NOMO-1 treated with DMSO at 0.1 percent for 48 hours (cell line): ENCODE measurements around the gene WFDC5.
"Not testable (repeated sequence)": the region's sequence is repeated elsewhere in the genome, so short reads cannot be mapped to it uniquely, and the experiment has no call there.

Experiments used
- DNase-seq: peaks from one replicate; lab custom pipeline; 2025; ENCODE audit not compliant: unreplicated experiment; lab: John Stamatoyannopoulos, UW

Gene WFDC5

DNA sequence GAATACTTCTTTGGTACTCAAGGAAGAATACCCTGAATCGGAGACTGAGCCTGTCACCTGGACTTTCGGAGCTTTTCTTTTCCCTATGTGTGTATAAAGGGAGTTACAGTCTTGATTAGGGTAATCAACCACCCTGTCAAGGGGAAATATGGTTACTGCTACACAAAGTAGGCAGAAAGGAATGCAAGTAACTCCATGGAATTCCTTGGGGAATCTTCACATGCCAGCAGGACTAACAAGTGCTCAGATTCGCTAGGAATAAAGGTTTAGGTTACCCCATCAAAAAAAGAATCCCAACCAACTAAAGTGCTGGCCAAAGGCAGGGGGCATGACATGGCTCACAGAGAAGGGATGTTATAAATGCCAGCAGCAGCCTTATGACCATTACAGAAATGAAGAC lies 24.5 kb downstream of the WFDC5 start:
- DNase-seq: no peak

DNA sequence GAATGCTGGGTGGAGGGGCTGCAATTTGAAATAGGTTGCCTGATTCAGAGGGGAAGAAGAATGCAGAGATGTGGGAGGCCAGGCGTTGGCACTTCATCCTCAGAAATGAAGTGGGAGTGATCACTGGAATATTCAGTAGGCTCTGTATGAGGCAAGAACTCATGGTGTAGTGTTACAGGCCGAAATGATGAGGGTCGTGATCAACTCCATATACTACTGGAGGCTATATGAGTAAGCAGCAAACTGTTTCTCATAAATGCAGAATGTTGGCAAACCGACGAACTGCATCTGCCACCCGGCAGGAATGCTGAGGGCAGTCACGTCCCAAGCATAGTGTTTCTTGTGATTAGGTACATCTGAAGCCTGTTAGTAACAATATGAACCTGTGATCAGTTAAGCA lies 26.7 kb downstream of the WFDC5 start:
- DNase-seq: no peak

DNA sequence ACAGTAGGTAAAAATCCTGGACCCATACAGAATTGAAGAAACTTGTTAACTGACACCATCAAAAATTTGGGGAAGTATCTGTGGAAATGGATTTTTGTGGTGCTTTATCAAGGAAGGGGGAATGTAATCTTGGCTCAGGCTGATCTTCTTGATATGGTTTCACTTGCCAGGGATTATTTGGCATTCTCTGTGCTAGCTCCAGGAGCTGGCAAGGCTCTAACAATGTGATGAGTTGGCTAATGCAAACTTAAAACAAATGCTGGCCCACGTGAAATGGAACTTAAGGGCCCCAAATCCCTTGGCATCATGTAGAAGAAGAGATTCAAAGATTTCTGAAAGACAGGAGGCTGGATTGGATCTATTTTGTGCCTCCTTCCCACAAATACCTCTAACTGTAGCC lies 27.2 kb downstream of the WFDC5 start:
- DNase-seq: no peak

- DNase-seq: peak; percentile 74
Observed at GRCh38 chr20:45087097-45087790, 27.7 kb downstream of the WFDC5 start.

DNA sequence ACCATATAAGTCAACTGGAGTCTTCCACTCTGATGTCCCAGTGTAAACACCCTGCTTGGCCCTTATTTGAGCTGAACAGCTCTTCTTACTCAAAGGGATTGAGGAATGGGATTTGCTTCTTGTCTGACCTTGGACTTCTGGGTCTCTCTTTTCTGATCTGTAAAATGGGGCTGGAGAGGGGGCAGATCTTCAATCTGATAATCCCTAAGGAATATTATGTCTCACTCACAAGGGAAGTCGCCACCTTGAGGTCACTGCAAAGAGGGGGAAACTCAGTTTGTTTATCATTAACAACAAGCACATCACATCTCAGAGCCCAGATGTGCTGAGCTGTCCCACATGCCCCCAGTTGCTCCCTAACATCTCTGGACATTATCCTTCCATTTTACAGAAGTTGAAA lies 29.1 kb downstream of the WFDC5 start:
- DNase-seq: no peak

- no peak for DNase-seq
Observed at GRCh38 chr20:45085289-45085688, 29.7 kb downstream of the WFDC5 start.

- no peak for DNase-seq
Observed at GRCh38 chr20:45083127-45083526, 31.8 kb downstream of the WFDC5 start.

DNA sequence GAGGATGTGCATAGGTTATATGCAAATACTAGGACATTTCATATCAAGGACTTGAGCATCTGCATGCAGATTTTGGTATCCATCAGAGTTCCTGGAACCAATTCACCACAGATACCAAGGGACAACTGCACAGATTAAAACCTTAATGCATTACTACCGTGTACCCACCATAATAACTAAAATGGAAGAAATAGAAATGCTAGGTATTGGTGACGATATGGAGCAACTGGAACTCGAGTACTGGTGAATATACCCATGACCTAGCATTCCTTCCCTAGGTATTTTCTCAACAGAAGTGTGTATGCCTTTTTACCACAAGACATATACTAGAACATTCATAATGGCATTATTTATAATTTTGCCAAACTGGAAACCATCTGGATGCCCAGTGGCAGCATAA lies 32.5 kb downstream of the WFDC5 start:
- DNase-seq: no peak

DNA sequence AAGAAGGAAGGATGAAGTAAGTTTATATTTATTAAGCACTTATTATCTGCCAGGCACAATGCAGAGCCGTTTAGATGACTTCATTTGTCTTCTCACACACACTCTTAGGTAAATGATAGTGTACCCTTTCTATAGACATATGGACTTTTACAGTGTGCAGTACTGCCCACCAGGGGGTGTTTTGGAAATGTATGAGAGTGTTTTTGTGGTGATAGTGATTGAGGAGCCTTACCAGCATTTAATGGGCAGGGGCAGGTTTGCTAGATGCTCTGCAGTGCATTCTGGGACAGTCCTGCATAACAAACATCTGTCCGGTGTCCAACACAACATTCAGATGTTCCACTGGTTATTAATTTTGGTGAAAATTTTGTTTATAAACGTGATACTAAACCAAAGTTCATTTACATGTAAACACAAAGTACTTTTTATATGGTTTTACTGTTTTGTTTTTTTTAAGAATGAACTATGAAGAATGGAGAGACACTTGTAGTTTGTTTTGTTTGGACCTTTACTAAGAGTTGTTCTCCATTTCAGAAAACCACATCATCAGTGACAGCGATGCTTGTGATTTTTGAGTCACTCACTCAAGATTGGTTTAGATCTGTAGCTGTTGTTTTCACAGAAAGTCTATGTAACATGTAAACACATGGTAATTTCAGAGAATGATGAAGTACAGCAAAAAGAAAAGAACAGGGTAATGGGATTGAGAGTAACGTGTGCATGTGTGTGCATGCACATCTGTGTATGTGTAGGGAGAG lies 33.9 kb downstream of the WFDC5 start:
- DNase-seq: no peak

GRCh38 chr20:45077559-45077958 lies 37.4 kb downstream of the WFDC5 start:
- no peak for DNase-seq

- DNase-seq: no peak
Observed at GRCh38 chr20:45073221-45073620, 41.8 kb downstream of the WFDC5 start.

DNA sequence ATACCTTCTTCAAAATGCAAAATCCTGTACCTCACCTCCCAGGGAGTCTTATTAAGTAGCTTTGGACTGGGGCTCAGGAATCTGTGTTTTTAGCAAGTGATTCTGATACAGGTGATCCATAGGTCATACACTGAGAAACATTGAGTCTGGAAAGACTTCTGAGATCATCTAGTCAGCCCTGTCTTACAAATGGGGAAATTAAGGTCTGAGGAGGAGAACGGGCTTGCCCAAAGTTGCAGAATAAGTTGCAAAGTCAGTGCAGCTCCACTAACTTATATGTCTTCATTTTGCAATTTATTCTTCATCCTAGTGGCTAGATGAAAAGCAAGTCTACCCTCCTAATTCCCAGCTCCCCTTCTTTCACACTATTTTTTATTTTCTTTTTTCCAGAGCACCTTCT lies 42.9 kb downstream of the WFDC5 start:
- no peak for DNase-seq

DNA sequence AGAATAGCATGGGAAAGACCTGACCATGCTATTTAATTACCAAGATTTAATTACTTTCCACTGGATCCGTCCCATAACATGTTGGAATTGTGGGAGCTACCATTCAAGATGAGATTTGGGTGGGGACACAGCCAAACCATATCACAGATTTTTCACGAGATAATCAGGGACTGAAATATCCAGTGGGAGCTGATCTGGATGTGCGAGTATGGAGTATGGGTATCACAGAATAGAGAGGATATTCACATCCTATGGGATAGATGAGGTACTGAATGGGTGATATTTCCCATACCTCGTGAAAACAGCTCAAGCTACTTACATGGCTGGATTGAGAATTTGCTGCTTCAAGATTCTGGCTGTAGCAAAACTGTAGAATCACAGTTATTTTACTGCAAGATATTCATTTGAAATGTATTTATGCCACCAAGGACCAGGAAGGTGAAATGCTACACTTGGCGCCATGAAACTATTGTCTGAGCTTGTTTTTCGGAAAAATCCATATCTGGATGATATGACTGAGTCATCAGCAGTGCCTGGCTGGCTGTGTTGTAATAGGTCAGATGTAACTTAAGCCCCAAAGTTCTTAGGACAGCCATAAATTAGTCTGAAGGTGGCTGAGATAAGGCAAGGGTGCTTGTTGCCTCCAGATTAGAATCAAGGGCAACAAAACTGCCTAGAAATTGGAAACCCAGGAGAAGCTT lies 43.9 kb downstream of the WFDC5 start:
- no peak for DNase-seq

DNA sequence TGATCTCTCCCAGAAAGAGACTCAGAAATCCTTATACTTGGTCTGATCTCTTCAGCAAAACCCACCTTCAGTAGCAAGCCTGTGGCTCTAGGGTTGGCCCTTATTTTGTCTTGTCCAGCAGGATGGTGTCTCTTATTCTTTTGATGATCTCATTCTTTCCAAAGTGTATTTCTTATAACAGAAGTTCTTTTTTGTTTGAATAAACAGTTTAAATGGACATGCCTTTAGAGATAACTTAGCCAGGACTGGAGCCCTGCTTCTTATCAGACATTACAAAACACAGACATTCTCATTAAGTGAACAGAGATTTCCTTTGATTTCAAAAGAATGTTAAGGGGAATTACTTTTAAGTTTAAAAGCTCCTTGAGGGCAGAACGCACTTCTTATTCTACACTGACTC lies 45.7 kb downstream of the WFDC5 start:
- no peak for DNase-seq

DNA sequence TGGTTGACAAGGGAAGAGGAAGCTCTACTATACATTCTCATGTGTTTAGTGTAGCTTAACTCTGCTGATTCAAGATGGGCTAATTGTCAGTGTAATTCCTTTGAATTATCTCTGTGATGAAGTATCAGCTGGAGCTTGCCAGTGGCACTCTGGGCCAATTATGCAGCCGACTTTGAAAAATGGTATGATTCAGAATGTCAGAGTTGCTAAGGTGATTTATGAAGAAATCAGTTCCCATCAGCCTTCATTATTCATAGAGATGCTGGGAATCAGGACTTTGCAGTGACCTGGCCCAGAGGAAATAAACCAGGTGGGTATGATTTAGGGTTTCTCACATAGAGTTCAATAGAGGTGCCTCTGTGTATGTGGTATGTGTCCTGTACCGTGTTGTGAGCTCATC lies 47.4 kb downstream of the WFDC5 start:
- DNase-seq: no peak

GRCh38 chr20:45067087-45067486 lies 47.9 kb downstream of the WFDC5 start:
- no peak for DNase-seq

DNA sequence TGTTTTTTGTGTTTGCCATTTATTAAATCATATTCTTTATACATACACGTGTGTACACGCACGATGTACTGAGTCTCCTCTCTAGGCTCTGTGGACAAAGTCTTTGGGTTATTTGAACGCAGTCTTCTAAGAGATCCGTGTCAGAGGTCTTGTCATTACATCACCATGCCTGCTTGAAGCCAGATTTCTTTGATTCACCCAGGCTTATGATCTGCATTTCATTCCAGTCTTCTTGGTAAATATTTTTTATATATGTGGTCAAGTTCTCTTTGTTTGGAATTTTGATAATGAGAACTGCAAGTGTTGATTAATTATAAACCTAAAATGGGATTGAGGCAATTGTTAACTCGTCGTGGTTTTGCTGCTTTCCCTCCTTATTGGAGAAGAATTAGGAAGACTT lies 48.6 kb downstream of the WFDC5 start:
- no peak for DNase-seq

DNA sequence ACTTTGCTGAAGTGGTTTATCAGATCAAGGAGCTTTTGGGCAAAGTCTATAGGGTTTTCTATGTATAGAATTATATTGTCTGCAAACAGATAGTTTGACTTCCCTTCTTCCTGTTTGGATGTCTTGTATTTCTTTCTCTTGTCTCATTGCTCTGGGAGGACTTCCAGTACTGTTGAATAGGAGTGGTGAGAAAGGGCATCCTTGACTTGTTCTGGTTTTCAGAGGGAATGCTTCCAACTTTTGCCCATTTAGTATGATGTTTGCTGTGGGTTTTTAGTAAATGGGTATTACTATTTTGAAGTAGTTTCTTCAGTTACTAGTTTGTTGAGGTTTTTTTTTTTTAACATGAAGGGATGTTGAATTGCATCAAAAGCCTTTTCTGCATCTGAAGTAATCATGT lies 50.2 kb downstream of the WFDC5 start:
- DNase-seq: no peak

- DNase-seq: not testable (repeated sequence)
Observed at GRCh38 chr20:45063107-45063506, 51.9 kb downstream of the WFDC5 start.

DNA sequence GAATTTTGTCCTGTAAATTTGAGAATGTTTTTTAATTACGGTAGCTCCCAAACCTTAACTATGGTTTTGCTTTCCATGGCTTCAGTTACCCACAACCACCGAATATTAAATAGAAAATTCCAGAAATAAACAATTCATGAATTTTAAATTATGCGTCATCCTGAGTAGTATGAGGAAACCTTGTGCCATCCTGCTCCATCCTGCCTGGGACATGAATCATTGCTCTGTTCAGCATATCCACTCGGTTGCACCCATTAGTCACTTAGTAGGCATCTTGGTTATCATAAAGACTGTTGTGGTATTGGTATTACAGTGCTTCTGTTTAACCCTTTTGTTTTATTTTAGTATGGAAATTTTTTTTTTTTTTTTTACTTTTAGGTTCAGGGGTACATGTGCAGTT lies 53.7 kb downstream of the WFDC5 start:
- DNase-seq: no peak

GRCh38 chr20:45060294-45060693 lies 54.7 kb downstream of the WFDC5 start:
- DNase-seq: no peak
